Measurements from ENCODE around the gene SPATA6L. TPM values are rescaled to one million over a fixed set of nuclear protein-coding genes. Genes with fewer than 3 reads are reported as not detected.

The SPATA6L gene
- total RNA-seq, result 4.2 TPM

DNA sequence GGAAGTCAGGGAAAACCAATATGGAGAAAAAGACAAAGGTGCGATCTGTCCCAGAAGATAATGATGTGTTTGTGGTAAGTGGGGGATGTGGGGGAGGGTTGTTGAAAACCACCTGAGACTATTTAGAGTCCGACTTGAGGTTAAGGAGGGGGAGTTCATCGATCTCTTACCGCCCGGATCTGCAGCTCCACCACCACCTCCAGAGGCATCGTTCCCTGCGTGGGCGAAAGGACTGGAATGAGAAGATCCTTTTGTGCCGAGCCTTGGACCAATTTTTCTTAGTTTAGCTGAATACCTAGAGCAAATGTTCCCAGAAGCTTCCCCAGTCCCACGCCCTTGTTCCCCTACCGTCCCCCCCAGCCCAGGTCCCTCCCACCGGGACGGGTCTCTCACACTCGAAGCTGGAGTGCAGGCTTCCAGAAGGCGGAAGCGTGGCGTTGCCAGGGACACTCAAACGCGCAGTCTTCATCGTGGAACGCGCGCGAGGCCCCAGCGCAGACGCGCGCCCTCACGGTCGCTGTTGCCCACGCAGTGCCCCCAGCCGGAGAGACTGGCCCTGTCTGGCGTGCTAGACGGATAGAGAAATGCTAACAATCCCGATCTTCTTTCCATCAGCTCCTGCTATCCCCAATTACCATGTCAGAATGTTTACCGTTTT lies at the start of gene SPATA6L:
SPATA6L (minus strand) TSS at position 439 of the 658 bp plus-strand sequence; CDS start at position 209, 230 bp downstream.
- DNase-seq, result peak; percentile 80

DNA sequence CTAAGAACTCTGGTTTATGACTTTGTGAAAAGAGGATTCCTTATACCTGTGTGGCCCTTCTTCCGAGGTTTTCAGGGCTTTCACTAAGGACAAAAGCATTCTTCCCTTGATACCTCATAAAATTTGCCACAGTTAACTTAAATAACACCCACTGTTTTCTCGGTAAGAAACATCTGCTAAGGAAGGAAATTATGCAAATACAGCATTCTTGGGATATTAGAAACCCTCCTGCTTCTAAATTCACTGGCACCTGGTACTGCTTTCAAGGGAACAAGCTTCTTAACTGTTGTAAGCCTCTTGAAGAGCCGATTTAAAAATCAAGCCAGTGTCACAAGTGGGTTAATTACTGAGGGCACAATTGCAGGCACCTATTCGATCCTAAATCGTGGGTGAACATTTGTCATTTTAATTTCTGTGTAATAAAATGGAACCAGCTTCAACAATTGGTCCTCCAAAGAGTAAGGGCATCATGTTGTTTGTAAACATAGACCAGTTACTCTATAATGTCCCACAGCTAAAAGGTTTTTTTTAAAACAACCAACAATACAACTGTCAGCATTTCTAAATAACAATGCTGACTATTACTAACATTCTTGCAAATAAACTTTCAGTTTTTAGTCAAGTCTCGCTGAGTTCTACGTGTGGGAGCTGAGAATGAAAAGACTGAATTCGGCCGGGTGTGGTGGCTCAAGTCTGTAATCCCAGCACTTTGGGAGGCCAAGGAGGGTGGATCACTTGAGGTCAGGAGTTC lies 48.2 kb upstream of the SPATA6L start:
- no peak for DNase-seq

DNA sequence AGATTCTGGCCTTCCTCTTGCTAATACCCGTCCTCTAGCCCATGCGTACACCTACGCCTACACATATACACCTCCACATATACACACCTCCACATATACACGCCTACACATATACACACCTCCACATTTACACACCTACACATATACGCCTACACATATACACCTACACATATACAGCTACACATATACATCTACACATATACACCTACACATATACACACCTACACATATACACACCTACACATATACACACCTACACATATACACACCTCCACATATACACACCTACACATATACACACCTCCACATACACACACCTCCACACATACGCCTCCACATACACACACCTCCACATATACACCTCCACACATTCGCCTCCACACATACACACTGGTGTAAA lies 47.6 kb upstream of the SPATA6L start:
- no peak for DNase-seq

GRCh38 chr9:4709380-4709779 lies 43.1 kb upstream of the SPATA6L start:
- DNase-seq, result no peak

DNA sequence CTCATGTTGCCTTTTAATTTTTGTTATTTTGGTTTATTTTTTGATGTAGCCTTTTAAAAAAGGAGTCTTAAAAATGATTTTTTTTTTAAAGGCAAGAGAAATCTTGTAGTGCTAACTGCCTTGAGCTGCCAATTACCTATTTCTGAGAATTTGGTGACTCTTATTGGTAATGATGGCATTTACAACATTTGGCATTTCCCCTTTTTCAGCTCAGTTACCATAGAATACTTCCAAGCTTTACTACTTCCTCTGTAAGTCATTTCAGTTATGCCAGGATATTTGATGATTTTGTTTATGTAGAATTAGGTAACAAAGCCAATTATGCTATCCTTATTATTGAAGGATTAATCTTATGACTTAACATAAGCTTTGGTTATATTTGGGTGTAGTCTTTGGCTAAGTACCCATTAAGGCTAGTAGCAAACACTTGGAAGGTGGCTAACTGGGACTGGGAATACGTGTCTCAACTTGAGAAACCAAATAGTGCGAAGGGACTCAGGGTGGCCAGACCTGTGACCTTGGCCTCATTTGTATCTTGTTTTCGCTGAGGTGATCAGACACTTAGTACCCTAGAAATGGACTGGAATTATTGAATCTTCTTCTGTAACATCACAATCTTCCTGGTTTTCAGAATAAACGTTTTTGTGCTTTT lies 40.8 kb upstream of the SPATA6L start:
- DNase-seq, result no peak

- no peak for DNase-seq
Measured at GRCh38 chr9:4706021-4706420, 39.7 kb upstream of the SPATA6L start.

- no peak for DNase-seq
Measured at GRCh38 chr9:4704129-4704528, 37.8 kb upstream of the SPATA6L start.

GRCh38 chr9:4701526-4701925 lies 35.2 kb upstream of the SPATA6L start:
- DNase-seq, result no peak

DNA sequence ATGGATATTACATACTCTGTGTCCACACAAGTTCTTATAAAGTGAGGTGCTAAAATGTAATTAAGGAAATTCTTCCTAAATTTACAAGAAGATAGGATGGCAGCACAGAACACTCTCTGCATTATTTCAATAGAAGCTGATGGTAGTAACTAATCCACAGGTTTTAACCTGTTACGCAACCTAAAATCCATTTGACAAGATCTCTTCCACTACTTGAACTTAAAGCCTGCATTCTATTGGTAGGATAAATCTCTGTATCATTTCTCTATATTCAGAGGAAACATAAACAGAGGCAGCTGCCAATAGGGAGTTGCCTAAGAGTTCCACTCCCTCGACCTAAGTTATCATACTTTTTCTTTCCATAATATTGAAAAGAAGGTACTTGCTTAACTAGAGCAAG lies 34.7 kb upstream of the SPATA6L start:
- no peak for DNase-seq

DNA sequence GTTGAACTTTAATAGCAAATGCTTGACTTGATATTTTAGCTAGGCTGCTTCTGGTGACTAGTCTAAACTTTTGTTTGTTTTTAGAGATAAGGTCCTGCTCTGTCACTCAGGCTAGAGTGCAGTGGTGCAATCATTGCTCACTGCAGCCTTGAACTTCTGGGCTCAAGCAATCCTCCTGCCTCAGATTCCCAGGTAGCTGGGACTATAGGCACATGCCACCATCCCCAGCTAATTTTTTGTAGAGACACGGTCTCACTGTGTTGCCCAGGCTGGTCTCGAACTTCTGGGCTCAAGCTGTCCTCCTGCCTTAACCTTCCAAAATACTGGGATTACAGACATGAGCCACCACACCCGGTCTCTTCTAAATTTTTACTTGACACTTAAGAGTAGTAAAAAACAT lies 33.8 kb upstream of the SPATA6L start:
- no peak for DNase-seq

DNA sequence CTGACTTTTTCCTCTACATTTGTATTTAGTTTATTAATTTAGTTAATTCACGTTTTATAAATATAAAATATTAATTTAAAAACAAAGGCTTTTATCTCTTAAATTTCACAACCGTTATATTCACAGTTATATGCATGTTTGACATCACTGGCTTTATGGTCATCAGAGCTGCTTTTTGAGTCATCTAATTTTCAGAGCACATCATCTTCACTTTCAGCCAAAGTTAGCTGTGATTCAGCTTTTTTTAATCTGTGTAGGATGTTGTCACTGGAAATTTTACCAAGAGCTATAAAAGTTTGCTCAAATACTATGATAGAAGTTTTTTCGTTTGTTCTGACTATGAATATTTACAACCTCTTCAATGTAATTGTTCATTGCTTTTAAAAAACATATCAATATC lies 25.5 kb upstream of the SPATA6L start:
- no peak for DNase-seq

DNA sequence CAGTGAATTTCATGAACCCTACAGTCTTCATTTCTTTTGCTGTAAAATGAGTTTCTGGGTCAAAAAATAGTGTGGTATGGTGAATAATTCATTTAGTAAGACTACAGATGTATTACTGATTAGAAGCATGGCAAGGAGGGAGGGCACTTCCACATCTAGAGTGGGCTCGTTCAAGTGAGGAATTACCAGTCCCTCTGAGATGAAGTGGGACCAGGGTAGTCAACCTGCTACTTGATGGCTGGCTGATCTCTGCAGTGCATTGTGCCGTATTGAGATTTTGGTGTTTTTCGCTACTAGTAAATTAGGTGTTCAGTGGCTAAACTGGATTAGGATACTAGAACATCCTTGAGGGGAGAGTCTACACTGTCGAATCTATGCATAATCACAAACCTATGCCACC lies 23.9 kb upstream of the SPATA6L start:
- DNase-seq, result no peak

DNA sequence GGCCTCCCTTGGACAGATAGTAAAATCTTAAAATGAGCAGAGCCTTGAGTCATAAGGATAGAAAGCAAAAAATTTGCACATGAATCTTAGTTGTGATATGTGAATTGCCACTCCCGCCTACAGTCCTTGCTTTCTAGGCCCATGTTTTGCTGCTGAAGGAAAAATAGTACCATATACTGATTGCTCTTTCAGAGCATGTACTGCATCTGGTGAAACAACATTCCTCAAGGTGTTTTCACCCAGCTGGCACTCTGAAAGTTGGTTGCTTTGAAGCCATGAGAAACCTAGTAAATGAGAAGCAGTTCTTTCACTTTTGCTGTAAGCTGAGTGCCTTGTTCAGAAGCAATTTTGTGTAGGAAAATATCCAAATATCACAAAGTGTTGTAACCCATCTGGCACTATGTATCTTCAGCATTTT lies 23.4 kb upstream of the SPATA6L start:
- no peak for DNase-seq

- no peak for DNase-seq
Measured at GRCh38 chr9:4689021-4689420, 22.7 kb upstream of the SPATA6L start.

- DNase-seq, result no peak
Measured at GRCh38 chr9:4686584-4686983, 20.3 kb upstream of the SPATA6L start.

- no peak for DNase-seq
Measured at GRCh38 chr9:4686112-4686511, 19.8 kb upstream of the SPATA6L start.

DNA sequence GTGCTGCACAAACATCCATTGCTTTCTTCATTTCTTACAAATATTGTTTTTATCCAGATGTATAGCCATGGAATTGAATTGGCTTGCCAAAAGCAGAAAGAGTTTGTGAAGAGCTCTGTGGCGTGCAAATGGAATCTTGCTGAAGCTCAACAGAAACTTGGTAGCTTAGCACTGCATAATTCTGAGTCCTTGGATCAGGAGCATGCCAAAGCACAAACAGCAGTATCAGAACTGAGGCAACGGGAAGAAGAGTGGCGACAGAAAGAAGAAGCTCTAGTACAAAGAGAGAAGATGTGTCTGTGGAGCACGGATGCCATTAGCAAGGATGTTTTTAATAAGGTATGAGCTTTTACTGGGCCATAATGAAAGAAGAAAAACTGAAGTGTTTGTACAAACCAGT lies 18.5 kb upstream of the SPATA6L start:
- no peak for DNase-seq

DNA sequence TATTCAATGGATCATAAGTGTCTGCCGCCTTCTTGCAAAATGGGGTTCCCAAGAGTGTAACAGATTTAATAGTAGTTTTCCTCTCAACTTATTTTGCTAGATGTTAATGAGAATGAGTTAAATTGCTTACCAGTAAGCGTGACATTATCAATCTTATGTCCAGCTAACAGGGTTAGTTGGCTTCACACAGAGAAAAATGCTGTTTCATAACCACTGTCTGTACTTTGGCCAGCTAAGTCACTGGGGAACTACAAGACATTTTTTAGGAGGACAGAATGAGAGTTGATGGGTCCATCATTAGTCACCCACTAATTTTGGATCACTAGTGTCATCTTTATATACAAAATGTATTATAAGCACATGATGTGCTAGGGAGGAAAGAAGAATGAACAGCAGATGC lies 14.5 kb upstream of the SPATA6L start:
- DNase-seq, result no peak

DNA sequence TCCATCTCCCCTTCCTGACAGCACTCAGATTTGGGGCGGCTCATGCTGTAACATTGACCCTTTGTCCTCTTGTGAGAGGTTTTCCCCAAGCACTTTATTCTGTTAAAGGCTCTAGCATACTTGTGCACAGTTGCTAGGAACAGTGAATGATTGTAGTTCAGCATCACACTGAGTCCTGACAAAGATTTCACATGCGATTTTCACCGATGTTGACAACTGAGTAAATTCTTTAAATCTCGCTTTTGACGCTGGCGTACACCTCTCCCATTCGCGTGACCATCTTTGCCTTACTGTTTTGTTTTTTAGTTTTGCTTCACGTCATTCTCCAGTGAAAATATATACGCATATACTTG lies 13.9 kb upstream of the SPATA6L start:
- DNase-seq, result peak; percentile 59

DNA sequence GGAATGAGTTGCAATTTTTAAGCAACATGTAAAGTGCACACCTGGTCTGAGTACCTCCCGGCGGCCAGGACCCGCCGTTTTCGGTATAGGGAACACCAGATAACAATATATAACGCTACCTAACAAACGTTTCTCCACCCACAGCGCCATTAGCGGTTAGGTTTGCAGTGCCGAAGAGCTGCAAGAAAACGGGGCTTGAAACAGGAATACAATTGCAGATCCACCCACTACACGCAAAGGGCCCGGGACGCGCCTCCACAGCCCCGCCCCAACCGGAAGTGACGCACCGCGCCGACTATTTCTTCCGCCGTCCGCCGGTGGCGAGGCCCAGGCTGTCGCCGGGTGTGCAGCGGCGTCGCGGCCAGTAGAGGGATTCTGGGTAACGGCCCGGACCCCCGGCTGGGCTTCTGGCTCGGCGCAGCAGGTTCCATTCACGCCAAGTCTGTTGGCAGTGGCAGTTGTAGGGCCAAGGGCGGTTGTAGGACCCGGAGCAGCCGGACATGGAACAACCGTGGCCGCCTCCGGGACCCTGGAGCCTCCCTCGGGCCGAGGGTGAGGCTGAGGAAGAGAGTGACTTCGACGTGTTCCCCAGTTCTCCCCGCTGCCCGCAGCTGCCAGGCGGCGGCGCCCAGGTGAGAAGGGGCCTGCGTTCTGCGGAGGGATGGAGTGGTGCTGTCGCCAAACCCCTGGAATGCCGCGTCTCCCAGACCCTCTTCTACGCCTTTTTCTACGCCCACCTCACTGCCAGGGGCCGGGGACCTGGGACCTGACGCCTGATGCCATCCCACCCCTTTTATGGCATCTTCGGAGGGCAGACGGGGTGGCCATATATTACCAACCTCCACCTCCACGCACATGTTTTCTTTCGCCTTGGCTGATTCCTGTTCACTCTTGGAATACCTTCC lies 13.2 kb upstream of the SPATA6L start, which contains the start of gene CDC37L1:
CDC37L1 (plus strand) TSS at position 302 of the 905 bp plus-strand sequence; CDS start at position 501, 199 bp downstream.
- peak; percentile 99 for DNase-seq

- DNase-seq, result peak; percentile 79
Measured at GRCh38 chr9:4678679-4679267, 12.5 kb upstream of the SPATA6L start.

- DNase-seq, result no peak
Measured at GRCh38 chr9:4677392-4677791, 11.1 kb upstream of the SPATA6L start.

Data from tongue (tissue), 2 donors.